Measurements from ENCODE around the gene LIN7C.
"Not testable (repeated sequence)": the region's sequence is repeated elsewhere in the genome, so short reads cannot be mapped to it uniquely, and the experiment has no call there.

DNA sequence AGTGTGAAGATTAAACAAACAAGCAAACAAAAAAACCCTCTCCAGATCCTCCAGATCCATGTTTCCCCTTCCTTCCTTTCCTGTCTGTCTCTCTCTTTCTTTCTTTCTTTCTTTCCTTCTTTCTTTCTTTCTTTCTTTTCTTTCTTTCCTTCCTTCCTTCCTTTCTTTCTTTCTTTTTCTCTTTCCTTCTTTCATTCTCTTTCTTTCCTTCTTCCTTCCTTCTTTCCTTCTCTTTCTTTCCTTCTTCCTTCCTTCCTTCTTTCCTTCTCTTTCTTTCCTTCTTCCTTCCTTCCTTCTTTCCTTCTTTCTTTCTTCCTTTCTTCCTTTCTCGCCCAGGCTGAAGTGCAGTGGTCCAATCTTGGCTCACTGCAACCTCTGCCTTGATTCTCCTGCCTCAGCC lies 10.9 kb upstream of the LIN7C start:
- not testable (repeated sequence) for TF ChIP-seq EZH2 (IDR thresholded peaks at IDR 0.05); POLR2AphosphoS5 (IDR thresholded peaks at IDR 0.05; ENCODE audit: borderline replicate concordance, low read depth, low read length); FOXP2 (optimal IDR thresholded peaks at IDR 0.05; ENCODE audit: control extremely low read depth, extremely low read length, insufficient read depth)

All from SK-N-MC (cell line).